Activated CD4-positive, alpha-beta memory T cell treated with anti-CD3 and anti-CD28 coated beads, Interleukin-2, amount 10 ng/mL, durations not matched to agents 7 days and 5 days (primary cell): ENCODE data around the gene COL28A1. TPM values are rescaled to one million over a fixed set of nuclear protein-coding genes. Genes with fewer than 3 reads are reported as not detected.
"Not testable (repeated sequence)": the region's sequence is repeated elsewhere in the genome, so short reads cannot be mapped to it uniquely, and the experiment has no call there.

Experiments used
- CTCF ChIA-PET: fragments of 350-600 bp; sonication (Branson Sonifier 250); formaldehyde crosslinking; loops from one replicate; lab custom pipeline; 2021; ENCODE audit warnings: antibody characterized with exemption, inconsistent platforms; lab: Charles Lee
- POLR2A ChIA-PET: fragments of 350-600 bp; sonication (Branson Sonifier 250); formaldehyde crosslinking; loops from one replicate; lab custom pipeline; 2021; ENCODE audit warnings: antibody characterized with exemption; lab: Charles Lee
- DNase-seq: peaks from one replicate; pipeline ENCODE4 v3.0.0-alpha.2; 2020
- H3K27ac Mint-ChIP-seq: one replicate; pipeline ENCODE4 v1.8.0; 2021; ENCODE audit warnings: mild to moderate bottlenecking, mixed read lengths
- H3K27me3 Mint-ChIP-seq: one replicate; pipeline ENCODE4 v1.8.0; 2021; ENCODE audit warnings: mixed read lengths
- H3K36me3 Mint-ChIP-seq: one replicate; pipeline ENCODE4 v1.8.0; 2021; ENCODE audit warnings: low read depth, mixed read lengths
- H3K4me1 Mint-ChIP-seq: one replicate; pipeline ENCODE4 v1.8.0; 2021; ENCODE audit warnings: mixed read lengths
- H3K4me3 Mint-ChIP-seq: one replicate; pipeline ENCODE4 v1.8.0; 2021; ENCODE audit warnings: mild to moderate bottlenecking, mixed read lengths
- H3K9me3 Mint-ChIP-seq: one replicate; pipeline ENCODE4 v1.8.0; 2021; ENCODE audit warnings: mixed read lengths
- total RNA-seq, 2 experiments: library from RNA; stranded (reverse); gene quantifications; one replicate each; pipeline ENCODE4 v1.2.3, GENCODE V29; 2021

COL28A1 gene
- total RNA-seq, 2 experiments from 2014 or later = not detected

DNA sequence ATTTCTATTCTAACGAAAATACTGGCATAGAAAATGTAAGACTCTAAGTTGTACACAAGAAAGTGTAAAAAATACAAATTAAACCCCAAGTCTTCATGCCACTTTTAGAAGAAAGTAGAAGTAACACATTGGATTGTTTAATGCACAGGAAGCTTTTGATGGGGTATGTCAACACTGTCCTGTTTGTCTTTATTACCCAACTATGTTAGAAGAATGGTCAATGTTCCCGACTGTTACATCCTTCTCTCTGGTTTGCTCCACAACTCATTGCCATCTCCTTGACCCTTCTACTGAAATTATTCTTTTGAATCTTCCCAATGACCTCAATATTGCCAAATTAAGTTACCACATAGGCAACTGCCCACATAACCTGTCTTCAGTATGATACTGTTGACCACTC is 35.8 kb downstream of the COL28A1 start:
- Mint-ChIP-seq H3K36me3 (no peaks in the 10 kb centered on the region), H3K27me3 (no peaks in the 10 kb centered on the region), H3K4me1 (no peaks in the 10 kb centered on the region), H3K9me3 (no peaks in the 10 kb centered on the region), H3K27ac (no peak overlapping the region), H3K4me3 (no peak overlapping the region)
- CTCF ChIA-PET = no interaction called here
- no peak for DNase-seq
- POLR2A ChIA-PET = no interaction called here

- no peaks in the 10 kb centered on the region for H3K36me3 Mint-ChIP-seq
- no peak for DNase-seq
- ChIA-PET POLR2A (no interaction called here), CTCF (no interaction called here)
- H3K4me3 Mint-ChIP-seq = no peak overlapping the region
- no peaks in the 10 kb centered on the region for H3K27me3 Mint-ChIP-seq
- no peaks in the 10 kb centered on the region for H3K4me1 Mint-ChIP-seq
- H3K9me3 Mint-ChIP-seq = no peaks in the 10 kb centered on the region
- no peak overlapping the region for H3K27ac Mint-ChIP-seq
These were observed 36.8 kb downstream of the COL28A1 start for GRCh38 chr7:7498856-7499255.

DNA sequence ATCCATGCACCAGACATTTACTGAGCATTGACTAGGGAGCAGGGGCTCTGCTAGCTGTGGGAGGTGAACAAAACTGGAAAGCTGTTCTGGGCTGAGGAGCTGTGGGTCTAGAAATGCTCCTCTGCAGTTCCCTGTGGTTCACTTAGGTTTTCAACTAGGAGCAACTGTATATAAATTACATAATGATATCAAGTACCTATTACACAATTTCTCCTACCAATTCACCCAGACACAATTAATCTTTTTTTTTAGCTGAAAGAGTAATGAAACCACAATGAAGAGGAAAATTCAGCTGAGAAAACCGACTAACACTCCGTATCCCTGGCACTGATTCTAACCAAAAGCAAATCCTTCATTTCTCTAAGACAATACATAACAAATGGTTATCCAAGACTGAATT is 39.4 kb downstream of the COL28A1 start:
- POLR2A ChIA-PET = no interaction called here
- Mint-ChIP-seq H3K4me3 (no peak overlapping the region), H3K36me3 (no peaks in the 10 kb centered on the region), H3K4me1 (no peaks in the 10 kb centered on the region), H3K27me3 (no peaks in the 10 kb centered on the region), H3K27ac (no peak overlapping the region), H3K9me3 (no peaks in the 10 kb centered on the region)
- DNase-seq = no peak
- CTCF ChIA-PET = no interaction called here

GRCh38 chr7:7495171-7495570 is 40.5 kb downstream of the COL28A1 start:
- Mint-ChIP-seq H3K4me3 (no peak overlapping the region), H3K9me3 (no peaks in the 10 kb centered on the region), H3K36me3 (no peaks in the 10 kb centered on the region), H3K27ac (no peak overlapping the region), H3K27me3 (no peaks in the 10 kb centered on the region), H3K4me1 (no peaks in the 10 kb centered on the region)
- POLR2A ChIA-PET = no interaction called here
- no peak for DNase-seq
- CTCF ChIA-PET = no interaction called here

GRCh38 chr7:7491044-7491443 is 44.6 kb downstream of the COL28A1 start:
- no peak overlapping the region for H3K4me3 Mint-ChIP-seq
- no peaks in the 10 kb centered on the region for H3K4me1 Mint-ChIP-seq
- ChIA-PET POLR2A (no interaction called here), CTCF (no interaction called here)
- H3K36me3 Mint-ChIP-seq = no peaks in the 10 kb centered on the region
- H3K27me3 Mint-ChIP-seq = no peaks in the 10 kb centered on the region
- H3K9me3 Mint-ChIP-seq = no peaks in the 10 kb centered on the region
- no peak overlapping the region for H3K27ac Mint-ChIP-seq
- DNase-seq = no peak

- no peaks in the 10 kb centered on the region for H3K36me3 Mint-ChIP-seq
- DNase-seq = no peak
- H3K27ac Mint-ChIP-seq = no peak overlapping the region
- H3K4me1 Mint-ChIP-seq = no peaks in the 10 kb centered on the region
- H3K9me3 Mint-ChIP-seq = no peaks in the 10 kb centered on the region
- no peak overlapping the region for H3K4me3 Mint-ChIP-seq
- POLR2A ChIA-PET = no interaction called here
- H3K27me3 Mint-ChIP-seq = peaks cover 1% of the 10 kb centered on the region
- CTCF ChIA-PET = no interaction called here
These were observed 45.7 kb downstream of the COL28A1 start for GRCh38 chr7:7490003-7490402.

DNA sequence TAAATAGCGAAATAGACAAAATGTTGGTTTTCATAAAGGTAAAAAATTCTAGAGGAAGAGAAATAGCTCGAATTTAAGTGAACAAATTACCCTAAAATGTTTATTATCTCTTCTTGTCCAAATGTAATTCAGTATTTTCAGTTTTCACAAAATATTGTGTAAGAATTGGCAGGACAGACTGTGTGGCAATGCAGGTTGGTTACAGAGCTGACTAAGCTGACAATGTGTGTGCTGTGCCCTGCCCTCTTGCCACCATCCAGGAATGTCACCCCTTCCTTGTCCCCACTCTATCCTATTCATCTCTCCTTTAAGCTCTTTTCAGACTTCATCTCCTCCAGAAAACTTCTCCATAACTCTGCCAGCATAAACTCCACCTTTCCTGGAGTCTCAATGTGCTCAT is 46.1 kb downstream of the COL28A1 start:
- Mint-ChIP-seq H3K9me3 (no peaks in the 10 kb centered on the region), H3K4me1 (no peaks in the 10 kb centered on the region)

GRCh38 chr7:7486362-7486761 is 49.3 kb downstream of the COL28A1 start:
- ChIA-PET CTCF (no interaction called here), POLR2A (no interaction called here)

More for the DNA sequence above, 46.1 kb downstream of the COL28A1 start:
- H3K27me3 Mint-ChIP-seq = peaks cover 3% of the 10 kb centered on the region
- ChIA-PET POLR2A (no interaction called here), CTCF (no interaction called here)
- no peak overlapping the region for H3K4me3 Mint-ChIP-seq
- no peak for DNase-seq
- H3K27ac Mint-ChIP-seq = no peak overlapping the region
- H3K36me3 Mint-ChIP-seq = no peaks in the 10 kb centered on the region

GRCh38 chr7:7484072-7484471 is 51.6 kb downstream of the COL28A1 start:
- DNase-seq = no peak
- Mint-ChIP-seq H3K27ac (no peak overlapping the region), H3K36me3 (no peaks in the 10 kb centered on the region), H3K4me1 (no peaks in the 10 kb centered on the region), H3K27me3 (peaks cover 3% of the 10 kb centered on the region), H3K4me3 (no peak overlapping the region), H3K9me3 (no peaks in the 10 kb centered on the region)
- CTCF ChIA-PET = no interaction called here
- POLR2A ChIA-PET = no interaction called here

More at GRCh38 chr7:7486362-7486761, 49.3 kb downstream of the COL28A1 start:
- Mint-ChIP-seq H3K27me3 (peaks cover 3% of the 10 kb centered on the region), H3K27ac (no peak overlapping the region), H3K4me3 (no peak overlapping the region), H3K4me1 (no peaks in the 10 kb centered on the region), H3K36me3 (no peaks in the 10 kb centered on the region), H3K9me3 (no peaks in the 10 kb centered on the region)
- no peak for DNase-seq

DNA sequence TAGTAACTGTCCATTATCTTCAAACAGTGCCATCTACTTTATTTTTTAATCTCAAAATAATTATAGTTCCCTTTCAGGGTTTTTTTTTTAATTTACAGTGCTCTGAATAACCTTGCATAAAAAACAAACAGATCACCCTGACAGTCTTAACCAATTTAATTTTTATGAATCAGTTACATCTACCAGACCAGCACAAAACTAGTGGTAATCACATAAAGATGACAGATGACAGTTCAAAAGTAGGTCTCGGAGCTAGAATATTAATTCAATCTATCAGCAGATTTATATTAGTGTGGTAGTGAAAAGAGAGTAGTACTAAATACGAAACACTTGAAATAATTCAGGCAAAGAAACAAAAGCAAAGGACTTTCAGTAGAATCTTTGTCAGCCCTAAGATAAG is 53.9 kb downstream of the COL28A1 start:
- Mint-ChIP-seq H3K27me3 (peaks cover 3% of the 10 kb centered on the region), H3K27ac (no peak overlapping the region), H3K9me3 (no peaks in the 10 kb centered on the region), H3K36me3 (no peaks in the 10 kb centered on the region), H3K4me1 (no peaks in the 10 kb centered on the region), H3K4me3 (no peak overlapping the region)
- POLR2A ChIA-PET = no interaction called here
- DNase-seq = no peak
- CTCF ChIA-PET = no interaction called here

DNA sequence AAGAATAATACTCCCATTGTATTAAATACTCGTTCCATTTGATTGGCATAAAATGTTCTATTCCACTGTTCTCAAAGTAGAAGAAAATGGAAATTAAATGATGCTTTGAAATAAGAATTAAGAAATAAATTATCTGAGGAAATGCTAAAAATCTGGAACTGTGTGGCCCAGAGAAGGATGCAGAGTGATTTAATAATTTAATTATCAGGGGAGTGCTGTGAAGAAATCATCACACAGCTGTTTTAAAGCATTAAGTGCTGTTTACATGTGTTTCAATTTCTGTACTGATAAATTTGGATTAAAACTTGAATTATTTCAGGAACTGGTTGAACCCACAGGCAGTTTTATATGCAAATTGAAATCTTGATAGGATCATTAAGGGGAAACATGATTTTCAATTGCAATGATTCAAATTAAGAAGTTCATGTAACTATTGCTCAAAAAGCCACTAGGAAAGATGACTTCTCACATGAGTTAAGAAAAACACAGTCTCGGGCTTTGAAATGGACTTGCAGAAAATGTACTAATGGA is 56.3 kb downstream of the COL28A1 start:
- Mint-ChIP-seq H3K9me3 (no peaks in the 10 kb centered on the region), H3K36me3 (no peaks in the 10 kb centered on the region), H3K4me3 (no peak overlapping the region), H3K27ac (no peak overlapping the region), H3K4me1 (no peaks in the 10 kb centered on the region), H3K27me3 (no peaks in the 10 kb centered on the region)
- ChIA-PET CTCF (no interaction called here), POLR2A (no interaction called here)
- DNase-seq = no peak

- H3K27ac Mint-ChIP-seq = no peak overlapping the region
- H3K4me3 Mint-ChIP-seq = no peak overlapping the region
- H3K27me3 Mint-ChIP-seq = no peaks in the 10 kb centered on the region
- POLR2A ChIA-PET = no interaction called here
- H3K36me3 Mint-ChIP-seq = no peaks in the 10 kb centered on the region
- CTCF ChIA-PET = no interaction called here
- DNase-seq = no peak
- no peaks in the 10 kb centered on the region for H3K4me1 Mint-ChIP-seq
- H3K9me3 Mint-ChIP-seq = no peaks in the 10 kb centered on the region
These were observed 57.1 kb downstream of the COL28A1 start for GRCh38 chr7:7478569-7478968.

GRCh38 chr7:7477641-7478040 is 58.0 kb downstream of the COL28A1 start:
- H3K9me3 Mint-ChIP-seq, CTCF ChIA-PET, H3K27ac Mint-ChIP-seq, POLR2A ChIA-PET, H3K4me1 Mint-ChIP-seq, DNase-seq, H3K4me3 Mint-ChIP-seq, H3K27me3 Mint-ChIP-seq, H3K36me3 Mint-ChIP-seq: not testable (repeated sequence)

DNA sequence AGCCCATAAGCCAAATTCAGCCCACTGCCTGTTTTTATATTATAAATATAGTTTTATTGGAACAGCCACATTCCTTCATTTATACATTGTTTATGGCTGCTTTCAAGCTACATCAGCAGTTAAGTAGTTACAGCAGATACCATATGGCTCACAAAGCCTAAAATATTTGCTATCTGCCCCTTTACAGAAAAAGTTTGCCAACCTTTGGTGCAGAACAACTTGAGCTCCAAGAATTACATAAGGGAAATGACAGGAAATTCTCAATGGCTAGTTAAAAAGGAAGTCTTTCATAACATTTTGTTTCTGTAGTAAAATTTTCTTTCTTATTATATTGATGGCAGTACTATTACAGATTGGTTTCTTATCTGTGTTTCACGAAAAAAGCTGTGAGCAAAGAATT is 59.3 kb downstream of the COL28A1 start:
- CTCF ChIA-PET = no interaction called here
- Mint-ChIP-seq H3K4me1 (no peaks in the 10 kb centered on the region), H3K4me3 (no peak overlapping the region), H3K27ac (no peak overlapping the region), H3K27me3 (no peaks in the 10 kb centered on the region), H3K36me3 (no peaks in the 10 kb centered on the region), H3K9me3 (no peaks in the 10 kb centered on the region)
- DNase-seq = no peak
- POLR2A ChIA-PET = no interaction called here
